ENCODE data around the gene MROH2A.

MROH2A gene

DNA sequence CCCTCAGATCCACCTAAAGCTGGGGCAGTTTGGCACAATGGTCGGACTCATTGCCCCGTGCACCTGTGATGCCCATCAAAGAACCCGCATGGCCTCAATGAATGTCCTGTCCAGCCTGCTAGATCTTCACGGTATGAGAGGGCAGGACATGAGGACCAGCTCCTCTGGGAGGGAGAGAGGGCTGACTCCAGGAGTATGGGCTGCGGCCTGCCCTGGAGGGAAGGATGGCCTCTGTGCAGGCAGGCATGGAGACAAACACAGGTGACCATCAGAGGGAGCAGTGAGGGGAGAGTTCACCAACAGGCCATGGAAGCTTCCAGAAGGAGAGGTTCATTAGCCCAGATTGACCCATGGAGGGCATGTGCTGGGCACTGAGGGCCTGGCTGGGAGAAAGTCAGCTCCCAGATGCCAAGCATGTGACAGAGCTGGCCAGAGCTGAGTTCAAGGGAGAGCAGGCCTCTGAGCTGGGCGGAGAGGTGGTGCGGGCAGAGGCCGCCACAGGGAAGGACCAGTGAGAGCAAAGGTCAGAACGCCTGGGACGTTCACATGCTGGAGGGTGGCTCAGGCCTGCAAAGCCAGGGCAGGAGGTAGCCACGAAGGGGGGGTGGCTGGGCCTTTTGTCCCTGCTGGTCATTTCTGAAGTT, 40.0 kb downstream of the MROH2A start:
- DNase-seq: no peak

DNA sequence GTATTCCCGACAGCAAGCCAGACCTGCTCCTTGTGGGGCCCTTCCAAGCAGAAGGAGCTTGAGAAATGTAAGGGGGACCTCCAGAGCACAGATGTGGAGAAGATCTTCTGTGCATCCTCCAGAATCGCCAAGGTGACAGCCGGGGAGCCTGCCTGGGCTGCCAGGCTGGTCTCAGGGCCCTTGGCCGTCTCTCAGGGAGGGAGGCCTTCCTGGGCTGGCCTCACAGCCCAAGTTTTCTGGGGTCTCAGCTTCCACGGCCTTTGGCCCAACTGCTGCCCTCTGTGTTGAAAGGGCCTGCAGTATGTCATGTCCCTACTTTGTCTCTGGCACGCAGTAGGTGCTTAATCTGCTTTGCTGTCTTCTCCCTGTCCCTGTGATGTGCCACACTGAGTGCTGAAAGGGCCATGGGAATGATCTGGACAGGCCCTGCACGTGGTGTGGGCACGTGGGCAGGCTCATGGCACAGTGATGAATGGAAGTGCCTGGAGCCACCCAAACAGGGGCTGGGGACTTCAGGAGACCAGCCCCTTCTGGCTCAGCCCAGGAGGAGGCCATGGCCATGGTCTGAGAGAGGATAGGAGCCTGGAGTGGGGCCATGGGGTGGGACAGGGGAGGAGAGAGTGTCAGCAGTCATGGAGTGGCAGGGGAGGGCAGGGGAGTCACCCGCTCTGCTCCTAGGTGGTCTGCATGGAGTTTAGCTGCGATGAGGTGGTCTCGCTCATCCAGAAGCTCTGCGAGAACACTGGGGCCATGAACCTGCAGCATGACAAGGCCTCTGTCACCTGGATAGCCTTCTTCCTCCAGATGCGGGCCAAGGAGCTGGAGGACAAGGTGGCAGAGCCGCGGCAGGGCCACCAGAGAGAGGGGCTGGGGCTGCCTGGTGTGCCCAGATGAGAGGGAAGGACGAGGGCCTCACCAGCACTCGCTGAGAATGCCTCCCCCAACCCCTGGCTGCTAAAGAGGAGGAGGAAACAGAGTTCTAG, 40.8 kb downstream of the MROH2A start:
- DNase-seq: no peak

DNA sequence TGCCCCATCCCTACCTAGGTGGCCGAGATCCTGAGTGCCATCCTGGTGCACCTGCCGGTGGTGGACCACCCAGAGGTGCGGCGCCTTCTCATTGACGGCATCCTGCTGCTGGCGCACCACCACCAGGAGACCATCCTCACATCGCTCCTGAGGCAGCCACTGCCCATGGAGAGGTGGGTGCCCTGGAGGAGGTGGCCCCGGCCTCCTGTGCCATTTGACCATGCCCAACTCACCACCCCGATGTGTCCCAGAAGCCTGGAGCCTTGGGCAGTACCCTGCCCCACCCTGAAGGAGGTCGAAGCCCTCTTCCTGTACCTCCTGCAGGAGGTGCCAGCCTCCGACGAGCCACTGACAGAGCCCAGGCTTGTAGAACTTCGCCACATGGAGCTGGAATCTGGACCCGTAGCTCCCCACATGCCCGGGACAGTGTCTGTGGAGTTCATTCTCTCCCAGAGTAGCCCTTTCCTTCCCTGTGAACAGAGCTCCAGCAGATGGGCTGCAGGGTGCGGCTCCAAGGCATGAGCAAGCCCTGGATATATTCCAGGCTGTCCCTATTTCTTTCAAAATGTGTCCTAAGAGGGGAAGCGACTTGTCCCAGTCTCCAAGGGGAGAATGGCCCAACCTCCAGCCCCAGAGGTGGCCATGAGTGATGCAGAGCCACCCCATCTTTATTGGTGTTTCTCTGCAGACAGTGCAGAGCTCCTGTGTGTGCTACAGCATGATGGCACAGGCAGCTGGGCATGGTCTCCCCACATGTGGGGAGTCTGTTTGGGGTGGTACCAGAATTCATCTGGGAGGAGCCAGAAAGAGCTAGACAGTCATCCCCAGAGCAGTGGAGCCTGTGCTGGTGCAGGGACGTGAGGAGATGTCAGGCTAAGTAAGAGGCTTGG, 42.0 kb downstream of the MROH2A start:
- DNase-seq: no peak

DNA sequence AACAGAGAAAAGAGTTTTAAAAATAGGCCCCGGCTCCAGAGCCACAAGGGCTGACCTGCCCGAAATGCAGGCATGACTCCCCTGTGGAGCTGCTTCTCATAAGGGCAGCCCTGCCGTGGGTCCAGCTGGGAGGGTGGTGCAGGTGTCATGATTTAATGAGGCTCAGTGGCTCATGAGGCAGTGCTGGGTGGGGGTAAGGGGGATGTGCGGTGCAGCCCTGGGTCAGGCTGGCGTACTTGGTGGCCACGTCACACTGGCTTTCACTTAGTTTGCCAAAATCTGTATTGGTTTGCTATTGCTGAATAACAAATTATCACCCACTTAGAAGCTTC, 42.6 kb downstream of the MROH2A start:
- DNase-seq: no peak

DNA sequence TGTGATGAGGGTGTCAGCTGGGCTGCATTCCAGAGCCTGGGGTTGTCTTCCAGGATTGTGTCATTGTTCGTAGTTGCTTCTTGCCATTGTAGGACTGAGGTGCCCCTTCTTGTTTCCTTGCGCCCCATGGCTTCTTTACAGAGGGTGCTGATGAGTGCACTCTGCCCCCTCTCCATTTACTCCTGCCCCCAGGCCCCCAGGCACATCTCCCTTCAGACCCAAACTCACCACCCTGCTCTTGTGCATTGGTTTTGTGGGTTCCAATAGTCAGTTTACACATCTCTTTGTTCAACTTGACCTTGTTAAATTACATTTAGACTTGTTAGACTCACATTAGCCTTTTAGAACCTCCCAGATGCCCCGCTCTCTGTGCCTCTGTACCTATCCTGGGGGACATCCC, 43.1 kb downstream of the MROH2A start:
- no peak for DNase-seq

DNA sequence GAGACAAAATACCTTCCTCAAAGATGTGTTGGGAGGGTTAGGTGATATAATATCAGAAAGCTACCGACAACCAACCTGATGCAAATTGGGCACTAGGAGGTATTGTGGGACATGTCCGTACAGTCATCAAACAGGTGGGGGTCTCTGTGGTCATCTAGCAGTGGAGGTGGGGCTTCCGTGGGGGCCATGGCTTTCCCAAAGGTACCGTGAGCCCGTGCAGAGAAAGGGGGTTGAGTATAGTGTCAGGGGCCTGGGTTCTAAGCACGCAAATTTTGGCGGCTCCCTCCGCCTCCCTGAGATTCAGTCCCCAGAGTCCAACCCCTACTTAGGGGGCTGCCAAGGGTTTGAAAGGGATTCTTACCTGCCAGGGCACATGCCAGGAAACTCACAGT, 43.6 kb downstream of the MROH2A start:
- DNase-seq: no peak

DNA sequence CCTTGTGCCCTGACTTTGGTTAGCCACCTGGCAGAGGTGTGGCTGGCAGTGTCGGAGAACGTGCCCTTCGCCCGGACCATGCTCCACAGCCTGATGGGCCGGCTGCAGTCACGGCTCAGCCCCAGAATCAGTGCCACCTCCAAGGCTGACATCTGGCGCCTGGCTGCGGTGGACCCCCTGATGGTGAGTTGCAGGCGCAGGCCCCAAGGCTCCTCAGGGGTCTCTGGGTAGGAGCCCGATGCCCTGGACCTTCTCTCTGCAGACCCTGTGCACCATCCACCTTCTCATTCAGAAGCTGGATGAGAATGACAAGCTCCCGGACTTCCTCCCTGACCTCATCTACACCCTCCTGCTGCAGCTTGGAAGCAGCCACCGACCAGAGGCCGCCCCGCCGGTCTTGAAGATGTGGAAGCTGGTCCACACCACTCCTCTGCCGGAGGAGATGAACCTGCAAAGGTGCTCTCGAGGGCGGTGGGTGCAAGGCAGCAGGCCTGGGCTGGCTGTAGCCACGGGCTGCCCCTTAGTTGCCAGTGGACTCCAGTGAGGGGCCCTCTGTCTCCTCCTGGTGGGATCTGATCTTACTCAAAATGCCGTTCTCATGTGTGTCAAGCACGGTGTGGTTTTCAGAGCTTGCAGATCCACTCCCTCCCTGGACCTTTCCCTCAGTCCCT, 44.1 kb downstream of the MROH2A start:
- no peak for DNase-seq

DNA sequence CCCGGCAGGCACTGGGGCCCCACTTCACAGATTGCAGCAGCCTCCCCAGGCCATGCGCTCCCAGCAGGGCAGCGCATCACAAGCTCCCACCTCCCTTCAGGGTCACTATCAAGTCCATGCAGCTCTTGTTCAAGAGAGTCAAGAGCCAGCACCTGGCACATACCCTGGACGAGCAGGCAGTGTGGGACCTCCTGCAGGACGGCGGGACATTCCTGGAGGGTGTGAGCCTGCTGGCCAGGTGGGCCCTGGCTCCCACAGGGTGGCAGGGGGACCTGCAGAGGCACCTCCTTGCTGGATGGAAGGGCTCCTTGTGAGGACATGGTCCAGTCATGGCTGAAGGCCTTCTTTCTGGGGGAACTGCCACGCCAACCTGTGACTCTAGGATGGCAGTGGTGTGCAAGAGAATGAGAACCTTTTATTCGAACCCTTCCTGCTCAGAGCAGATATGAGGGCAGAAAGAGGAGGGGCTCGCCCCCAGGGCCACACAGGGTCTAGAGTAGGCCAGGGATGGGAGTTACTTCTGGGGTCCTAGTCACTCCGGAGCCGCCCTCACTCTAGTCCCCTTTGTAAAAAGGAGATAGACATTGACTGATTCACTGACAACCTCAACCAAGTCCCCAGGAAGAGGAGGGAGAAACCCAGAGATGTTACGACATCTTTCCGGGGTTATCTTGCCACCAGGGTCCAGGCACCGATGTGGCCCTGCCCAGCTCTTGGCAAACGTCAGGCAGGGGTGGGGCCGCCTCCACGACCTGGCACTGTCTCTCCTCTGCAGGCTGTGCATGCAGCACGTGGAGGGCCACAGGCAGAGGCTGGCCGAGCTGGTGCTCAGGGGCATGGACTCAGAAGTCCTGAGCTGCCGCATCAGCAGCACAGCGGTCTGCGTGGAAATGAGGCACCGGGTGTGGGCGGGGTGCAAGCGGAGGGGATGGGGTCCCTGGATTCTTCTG, 44.9 kb downstream of the MROH2A start:
- no peak for DNase-seq

DNA sequence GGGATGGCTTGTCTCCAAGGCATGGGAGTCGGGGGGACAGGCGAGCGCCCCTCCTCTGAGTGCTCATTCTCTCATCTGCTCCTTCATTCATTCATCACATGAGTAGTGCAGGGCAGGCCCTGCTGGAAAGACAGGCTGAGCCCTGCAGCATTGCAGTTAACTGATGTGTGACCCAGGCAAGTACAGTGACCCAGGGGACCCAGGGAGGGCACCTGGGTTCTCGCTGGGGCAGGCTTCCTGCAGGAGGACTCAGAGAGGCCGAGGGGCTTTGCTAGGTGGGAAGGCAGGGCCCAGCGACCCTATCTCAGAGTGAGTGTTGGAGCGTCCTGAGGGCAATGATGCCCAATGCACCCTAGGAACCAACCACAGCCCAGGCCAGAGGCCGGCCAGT, 45.6 kb downstream of the MROH2A start:
- DNase-seq: no peak

DNA sequence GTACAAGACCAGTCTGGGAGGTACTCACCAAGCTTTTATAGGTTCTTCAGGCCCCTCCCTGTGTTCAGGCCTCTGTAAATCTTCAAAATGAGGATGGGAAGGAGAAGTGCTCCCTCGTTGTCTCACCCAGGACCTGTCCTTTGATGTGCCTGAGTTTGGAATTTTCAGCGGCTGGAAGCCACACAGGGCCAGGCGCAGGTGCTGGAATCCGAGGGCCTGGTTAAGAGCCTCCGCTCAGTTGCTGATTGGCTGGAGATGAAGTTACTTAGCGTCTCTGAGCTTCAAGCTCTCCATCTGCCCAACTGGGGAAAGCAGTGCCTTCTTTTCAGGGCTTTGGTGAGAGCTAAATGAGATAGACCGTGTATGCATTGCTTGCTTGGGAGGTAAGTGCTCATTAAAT, 46.2 kb downstream of the MROH2A start:
- DNase-seq: no peak

DNA sequence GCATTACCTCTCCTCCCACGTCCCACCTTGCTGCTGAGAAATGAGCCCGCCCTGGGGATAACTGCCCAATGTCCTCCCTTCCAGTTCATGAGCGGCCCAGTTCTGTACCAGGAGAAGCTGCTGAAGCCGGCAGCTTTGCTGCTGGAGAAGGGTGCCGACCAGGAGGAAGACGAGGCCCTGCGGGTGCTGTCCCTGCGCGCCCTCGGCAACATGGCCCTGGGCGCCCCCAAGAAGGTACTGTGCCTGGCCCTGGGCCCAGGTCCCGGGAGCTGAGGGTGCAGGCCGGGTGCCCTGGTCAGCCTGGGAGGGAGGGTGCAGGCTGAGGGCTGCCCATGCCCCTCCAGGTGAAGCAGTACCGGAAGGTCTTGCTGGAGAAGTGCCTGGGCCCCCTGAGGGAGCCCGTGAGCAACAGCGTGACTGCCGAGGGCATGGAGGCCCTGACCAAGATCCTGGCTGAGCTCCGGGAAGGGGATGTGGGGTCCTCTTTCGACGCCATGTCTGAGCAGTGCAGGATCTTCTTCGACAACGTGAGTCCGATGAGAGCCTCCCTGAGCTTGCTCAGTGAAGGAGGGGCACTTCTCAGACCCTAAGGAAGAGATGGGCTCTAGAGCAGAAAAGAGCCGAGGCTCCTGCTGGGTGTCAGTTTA, 50.5 kb downstream of the MROH2A start:
- DNase-seq: no peak

DNA sequence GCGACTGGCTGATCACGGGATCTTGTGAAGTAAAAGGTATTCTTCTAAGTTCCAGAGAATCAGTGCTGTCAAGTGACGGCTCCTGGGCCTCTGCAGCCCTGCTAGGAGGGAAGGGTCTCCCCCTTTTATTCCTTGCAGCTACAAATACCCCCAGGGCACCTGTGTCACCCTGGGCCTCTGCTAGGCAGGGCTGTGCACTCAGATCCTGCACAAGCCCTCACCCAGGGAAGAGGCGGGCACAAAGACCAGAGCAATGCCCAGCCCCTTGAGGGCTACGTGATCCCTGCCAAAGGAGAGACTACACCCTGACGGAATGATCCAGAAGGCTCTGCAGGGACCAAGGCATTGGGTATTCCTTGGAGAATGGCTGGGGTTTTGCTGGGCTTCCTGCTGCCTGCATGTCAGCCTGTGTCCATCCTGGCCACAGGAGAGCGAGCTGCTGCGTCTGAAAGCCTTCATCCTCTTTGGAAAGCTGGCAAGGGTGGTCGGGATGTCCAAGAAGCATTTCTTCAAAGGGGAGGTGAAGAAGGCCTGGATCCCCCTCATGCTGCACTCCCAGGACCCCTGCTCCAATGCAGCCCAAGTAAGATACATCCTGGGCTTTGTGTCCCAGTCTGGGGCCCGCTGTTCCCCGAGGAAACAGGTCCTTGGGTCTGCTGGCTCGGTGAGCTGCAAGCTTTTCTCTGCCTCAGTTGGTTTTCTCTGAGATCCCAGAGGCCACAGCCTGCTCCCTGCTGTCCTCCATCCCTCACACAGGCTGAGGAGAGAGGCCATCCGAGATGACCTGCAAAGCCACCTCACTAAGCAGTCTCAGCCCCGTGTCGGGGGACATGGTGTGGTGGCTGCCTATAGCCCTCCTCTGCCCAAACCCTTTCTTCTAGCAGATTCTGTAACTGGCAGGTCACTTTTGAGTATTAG, 51.3 kb downstream of the MROH2A start:
- DNase-seq: no peak

DNA sequence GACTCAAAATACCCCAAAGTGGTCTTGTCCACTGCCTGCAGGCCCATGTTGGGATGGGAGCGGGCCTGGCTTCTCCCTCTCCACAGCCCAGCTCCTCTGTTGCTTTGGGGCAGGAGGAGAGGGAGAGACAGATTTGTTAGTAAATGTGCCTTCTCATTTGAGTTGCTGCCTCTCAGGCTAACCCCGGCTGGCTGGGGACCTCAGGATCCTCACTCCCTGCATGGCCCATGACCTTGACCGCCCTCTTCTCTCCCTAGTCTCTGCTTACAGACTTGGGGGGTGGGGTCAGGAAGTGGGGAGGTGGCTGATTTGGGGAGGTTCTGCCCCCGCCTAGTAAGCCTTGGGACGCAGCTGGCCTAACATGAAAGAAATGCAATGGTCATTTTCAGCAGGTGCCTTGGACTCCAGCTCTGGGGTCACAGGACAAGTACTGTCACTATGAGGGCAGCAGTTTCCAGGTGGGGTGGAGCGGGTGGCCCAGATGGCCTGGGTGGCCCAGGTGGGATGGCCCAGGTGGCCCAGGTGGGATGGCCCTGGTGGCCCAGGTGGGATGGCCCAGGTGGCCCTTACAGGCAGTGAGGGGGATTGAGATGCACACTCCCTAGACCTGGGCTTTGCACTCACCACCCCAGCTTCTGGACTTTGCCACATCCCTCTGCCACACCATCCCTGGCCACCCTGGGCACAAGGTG, 52.1 kb downstream of the MROH2A start:
- no peak for DNase-seq

DNA sequence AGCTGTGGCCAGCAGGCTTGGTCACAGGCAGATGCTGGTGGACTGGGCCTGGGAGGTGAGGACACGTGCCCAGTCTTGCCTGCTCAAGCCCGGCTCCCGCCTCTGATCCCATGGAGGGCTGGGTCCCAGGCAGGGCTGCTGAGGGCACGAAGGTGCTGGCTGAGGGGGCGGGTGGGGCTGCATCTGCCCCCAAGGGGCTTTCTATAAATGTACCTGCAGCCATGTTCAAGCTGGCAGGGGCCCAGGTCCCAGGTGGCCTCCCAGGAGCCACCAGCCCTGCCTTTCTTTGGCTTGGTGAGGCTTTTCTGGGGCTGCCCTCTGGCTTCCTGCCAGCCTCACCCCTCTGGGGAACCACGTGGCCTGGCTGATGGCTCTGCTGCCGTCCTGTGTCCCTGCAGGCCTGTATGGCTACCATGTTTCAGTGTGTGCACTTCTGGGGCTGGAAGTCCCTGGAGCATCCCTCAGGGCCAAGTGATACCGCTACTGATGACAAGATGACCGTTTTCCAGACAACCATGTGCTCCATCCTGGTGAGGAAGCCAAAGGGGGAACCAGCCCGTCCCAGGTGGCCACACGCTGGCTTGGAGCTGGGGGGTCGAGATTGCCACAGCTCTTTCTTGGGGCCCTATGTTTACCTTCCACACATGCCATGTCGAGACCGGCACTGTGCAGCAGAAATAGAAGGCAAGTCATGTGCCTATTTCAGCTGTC, 53.0 kb downstream of the MROH2A start:
- no peak for DNase-seq

DNA sequence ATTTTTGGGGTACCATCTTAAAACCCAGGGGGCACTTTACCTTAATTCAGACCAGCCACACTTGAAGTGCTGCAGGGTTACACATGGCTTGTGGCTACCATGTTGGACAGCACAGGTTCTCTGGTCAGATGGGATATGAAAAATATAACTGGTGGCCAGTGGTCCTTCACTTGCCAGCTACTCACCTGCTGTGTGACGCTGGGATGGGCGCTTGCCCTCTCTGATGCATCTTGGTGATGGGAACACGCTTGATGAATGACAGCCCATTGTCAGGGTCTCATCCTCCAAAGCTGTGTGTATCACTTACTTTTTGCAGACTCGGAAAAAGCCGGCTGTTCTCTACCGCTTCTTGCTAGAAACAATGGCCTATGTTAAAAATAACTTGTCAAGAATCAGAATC, 53.7 kb downstream of the MROH2A start:
- DNase-seq: no peak

DNA sequence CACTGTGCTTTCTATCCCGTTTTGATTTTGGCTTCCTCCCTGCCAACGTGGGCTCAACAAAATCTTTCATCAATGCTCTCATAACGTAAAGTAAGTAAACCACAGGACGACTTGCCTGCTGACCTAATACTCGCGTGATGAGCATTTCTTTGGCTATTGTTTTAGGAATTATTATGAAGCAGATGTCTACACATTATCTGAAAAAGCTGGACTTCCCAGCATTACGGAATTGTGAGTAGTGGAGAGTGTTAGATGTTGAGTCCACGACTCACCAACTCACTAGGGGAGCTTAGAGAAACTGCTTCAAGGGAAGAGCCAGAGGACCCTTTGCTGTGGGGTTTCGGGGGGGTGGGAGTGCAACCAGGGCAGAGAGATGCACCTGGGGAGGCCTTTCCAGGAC, 54.3 kb downstream of the MROH2A start:
- DNase-seq: no peak

DNA sequence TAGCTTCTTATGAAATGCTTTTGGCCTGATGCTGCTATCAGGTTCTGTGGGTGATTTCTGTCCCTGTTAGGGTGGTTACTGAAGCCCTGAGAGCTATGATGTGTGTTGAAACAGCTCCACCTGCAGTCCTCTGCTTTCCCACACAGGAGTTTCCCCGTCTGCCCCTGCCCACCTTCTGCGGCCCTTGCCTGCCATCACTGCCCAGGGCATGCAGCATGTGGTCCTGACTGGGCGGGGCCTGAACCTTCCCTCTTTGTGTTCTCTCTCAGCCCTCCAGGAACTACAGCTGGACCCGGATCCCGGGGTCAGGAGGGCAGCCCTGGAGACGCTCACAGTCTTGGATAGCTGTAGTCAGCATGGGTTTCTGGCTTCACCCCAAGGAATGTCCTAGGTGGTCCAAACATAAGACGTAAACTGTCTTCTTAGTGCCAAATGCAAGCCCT, 54.8 kb downstream of the MROH2A start:
- DNase-seq: peak in 1 of 56 donors; percentile 3
